Raji (cell line): Measurements from ENCODE around the gene CD247.

ENCODE experiments used
- POLR2A ChIP-seq: IDR thresholded peaks from 2 replicates; pipeline ENCODE4 v1.6.1; 2011; ENCODE audit warnings: low read depth, low read length, control low read depth; ENCODE audit not compliant: insufficient read depth

The CD247 gene

DNA sequence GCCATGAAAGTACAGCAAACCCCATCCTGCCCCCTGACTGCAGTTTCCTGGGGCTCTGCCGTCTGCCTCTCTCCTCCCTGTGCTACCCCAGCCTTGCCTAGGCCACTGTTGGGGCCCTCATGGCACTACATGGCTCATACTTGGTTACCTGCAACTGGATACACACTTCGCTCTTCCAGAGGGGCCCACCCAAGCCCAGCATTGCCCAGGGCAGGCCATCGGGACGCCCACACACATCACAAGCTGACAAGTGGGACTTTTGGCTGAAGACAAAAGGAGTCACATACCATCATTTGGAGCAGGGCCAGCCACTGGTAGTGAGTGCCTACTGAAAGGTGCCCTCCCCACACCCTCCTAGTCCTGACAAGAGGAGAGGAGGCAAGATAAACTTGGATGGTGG is 82.8 kb downstream of the CD247 start:
- TF ChIP-seq POLR2A = no peak

- TF ChIP-seq POLR2A = no peak
Measured at GRCh38 chr1:167434306-167434705, 84.0 kb downstream of the CD247 start.

DNA sequence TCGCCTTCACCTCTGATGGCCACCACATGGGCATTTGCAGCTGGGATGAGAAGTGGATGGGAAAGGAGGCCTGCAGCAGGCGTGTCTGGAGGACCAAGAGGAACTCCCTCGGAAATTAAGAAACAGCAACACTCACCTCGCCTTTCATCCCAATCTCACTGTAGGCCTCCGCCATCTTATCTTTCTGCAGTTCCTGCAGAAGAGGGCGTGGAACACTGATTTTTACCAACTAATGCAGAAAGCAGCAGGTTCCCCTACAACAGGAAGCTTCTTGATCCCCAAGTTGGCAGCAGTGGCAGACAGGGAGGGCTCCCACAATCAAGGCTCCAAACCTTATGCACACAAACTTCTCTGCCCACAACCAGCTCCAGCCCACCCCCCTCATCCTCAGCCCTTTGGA is 84.4 kb downstream of the CD247 start:
- TF ChIP-seq POLR2A = no peak

DNA sequence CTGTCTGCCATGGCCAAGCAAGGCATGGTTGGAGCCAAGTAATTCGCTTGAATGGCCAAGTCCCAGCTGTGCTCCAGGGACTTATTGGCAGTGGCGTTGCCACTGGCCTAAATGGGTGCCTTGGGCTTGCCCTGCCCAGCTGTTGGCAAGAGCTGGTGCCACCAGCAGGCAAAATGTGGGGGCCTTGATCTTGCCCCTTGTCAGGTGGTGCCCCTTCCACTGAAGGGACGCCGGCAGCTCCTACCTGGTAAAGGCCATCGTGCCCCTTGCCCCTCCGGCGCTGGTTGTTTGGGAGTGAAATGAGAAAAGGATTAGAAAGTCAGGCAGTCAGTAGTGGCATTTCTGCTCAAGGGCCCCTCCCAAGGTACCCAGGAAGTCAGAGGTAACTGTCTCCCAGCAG is 85.5 kb downstream of the CD247 start:
- no peak for TF ChIP-seq POLR2A

GRCh38 chr1:167431909-167432650 is 86.2 kb downstream of the CD247 start:
- TF ChIP-seq POLR2A = peak; percentile 37; the same call in 1 of the 2 replicates

DNA sequence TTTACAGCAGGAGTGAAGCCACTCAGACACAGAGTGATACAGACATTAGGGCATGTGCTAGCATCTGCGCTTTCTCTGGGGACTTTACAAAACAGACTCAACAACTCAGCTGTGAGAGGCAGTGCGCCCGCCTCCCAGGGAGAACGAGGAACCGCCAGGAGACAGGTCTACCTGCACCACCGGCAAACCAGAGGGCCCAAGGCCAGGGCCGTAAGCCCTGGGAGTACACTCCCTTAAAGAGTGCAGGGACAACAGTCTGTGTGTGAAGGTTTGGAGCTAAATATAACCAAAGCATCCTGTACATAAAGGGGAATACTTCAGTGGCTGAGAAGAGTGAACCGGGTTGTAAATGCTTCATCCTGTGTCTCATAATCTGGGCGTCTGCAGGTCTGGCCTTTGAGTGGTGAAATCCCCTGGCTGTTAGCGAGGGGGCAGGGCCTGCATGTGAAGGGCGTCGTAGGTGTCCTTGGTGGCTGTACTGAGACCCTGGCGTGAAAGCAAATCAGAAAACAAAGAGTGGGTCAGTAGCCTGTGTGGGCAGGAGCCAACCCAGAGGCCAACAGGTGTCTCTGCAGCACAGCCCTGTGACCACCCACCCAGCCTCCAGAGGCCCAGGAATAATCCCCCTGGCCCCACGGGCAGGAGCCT is 86.9 kb downstream of the CD247 start:
- TF ChIP-seq POLR2A = no peak

DNA sequence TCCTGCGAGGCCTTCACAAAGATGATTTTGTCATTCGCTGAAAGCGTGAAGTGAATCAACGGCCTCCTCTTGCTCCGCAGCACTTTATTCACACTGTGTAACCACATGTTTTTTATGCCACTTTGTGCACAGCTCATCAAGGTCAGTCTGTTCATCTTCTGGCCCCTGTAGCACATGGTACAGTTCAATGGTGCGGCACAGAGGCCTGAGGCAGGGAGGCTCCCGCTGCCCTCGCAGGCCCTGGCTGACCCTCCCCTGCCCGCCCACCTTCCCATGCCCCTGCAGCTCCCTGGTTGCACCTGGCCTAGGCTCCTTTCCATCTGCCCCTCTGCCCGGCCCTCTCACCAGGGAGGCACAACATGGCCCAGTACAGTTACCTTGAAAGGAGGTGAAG is 87.5 kb downstream of the CD247 start:
- TF ChIP-seq POLR2A = no peak

DNA sequence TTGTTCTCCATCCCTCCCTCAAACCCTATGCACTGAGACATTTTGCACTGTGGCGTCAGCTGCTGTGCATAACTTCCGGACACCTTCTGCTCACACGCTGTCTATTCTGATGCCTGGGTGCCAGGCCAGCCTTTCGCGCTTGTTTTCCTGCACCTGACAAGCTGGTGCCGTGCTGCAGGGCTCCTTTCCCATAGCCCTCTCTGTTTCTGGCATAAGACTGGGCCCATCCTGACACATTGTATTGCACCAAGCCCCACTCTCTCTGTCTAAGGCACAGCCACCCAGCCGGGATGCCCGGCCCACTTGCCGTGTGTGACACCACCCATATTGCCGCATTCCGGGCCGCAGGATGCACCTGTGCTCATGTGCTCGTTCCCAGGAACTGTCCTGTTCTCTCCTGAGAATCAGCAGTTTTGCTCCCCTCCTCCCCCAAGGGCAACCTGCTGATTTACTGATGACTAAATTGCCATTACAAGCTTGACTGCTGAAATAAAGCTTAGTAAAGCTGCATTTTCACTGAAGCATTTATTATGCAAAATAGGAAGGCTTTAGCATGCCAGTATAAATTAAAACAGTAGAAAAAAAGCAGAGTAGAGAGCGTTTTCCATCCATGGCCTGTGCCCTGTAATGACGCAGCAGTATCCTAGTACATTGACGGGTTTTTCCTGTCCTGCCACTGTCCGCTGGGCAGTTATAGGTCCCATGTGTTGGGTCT is 88.0 kb downstream of the CD247 start:
- peak; percentile 60; the same call in 1 of the 2 replicates for TF ChIP-seq POLR2A

DNA sequence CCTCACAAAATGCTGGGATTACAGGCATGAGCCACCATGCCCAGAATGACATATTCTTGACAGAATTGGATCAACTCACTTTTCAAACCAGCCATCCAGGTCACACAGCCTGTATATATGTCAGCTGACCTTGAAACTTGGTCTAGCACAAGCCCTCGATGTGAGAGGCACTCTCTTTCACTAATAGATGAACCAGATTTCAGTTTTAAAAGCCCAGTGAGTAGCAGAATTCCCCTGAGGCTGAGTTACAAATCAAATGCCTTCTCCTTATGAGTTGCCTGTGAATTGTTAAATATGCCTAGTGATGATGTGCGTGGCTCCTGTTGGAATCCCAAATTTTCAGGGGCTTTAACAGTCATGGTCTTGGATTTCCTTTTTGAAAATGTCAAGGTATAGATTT is 88.7 kb downstream of the CD247 start:
- TF ChIP-seq POLR2A = no peak

DNA sequence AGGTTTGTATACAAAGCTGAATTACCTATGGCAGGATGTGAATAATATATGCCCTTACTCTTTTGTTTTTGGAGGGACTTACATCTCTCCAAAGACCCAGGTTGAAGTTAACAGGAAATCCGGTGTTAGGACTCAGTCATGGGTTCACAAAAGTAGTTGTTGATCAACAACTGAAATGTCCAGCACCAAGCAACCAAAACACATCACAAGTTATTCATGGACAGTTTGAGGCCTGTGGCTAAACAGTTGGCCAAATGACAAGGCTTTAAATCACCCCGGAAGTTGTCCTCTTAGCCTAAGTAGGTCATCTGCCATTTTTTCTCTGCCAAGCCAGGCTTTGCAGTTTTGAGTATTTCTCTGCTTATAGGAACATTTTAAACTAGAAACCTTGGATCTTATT is 89.9 kb downstream of the CD247 start:
- no peak for TF ChIP-seq POLR2A

GRCh38 chr1:167427848-167428247 is 90.5 kb downstream of the CD247 start:
- no peak for TF ChIP-seq POLR2A

GRCh38 chr1:167426716-167427115 is 91.6 kb downstream of the CD247 start:
- no peak for TF ChIP-seq POLR2A

DNA sequence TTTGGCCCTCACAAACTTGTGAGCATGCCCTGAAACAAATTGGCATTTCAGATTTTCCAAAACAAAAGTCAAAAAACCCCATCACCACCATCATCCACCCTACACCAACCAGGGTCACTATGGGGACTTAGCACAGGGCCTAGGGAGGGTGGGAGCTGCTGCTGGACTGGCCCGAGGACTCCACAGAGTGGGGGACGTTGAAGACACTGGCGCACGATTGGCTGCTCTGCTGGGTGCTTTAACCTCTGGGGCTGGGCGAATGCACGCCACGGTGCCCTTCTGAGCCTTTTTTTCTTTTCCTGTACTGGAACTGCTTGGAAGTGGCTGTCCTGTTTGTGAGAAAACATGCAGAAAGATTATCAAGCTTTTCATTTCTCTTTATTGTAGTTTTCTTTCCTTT is 92.8 kb downstream of the CD247 start:
- TF ChIP-seq POLR2A = no peak

DNA sequence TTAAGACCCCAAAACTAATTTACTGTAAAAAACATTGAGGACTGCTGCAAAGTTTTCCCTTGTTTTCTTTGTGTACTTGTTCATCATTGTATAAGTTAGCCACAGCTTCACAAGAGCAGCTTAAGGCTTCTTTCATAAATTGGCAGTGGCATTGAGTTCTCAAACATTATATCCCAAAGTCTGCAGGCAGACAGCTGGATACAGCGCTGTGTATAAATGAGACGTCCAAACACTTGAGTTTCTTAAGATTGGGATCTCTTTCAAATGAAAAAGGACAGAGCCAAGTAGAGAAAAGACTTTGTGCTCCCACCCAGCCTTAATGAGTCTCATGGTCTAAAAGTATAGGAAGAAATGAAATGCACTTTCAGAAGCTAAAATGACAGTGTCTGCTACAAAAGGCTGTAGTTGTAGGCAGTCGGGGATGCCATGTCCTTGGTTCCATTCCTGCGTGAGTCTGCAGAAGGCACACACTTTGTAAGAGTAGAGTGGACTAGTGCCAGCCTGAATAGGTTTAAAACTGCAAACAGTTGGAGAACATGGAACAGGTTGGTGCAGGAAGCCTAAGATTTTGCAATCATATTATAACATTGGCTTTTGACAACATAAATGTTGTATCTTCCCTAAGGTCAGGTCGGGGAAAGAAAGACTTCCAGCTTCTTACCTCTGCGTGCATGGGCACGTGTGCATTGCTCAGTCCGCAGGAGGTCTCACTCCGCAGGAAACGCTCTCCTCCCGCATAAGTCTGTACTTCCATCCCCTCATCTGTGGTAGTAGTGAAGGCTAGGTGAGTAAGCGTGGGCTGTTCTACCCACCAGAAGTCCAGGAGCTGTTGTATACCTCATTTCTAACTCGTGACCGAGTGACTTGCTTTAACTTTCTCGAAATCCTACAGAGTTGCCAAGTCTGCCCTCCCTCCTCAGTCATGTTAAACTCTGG is 94.4 kb downstream of the CD247 start:
- no peak for TF ChIP-seq POLR2A

DNA sequence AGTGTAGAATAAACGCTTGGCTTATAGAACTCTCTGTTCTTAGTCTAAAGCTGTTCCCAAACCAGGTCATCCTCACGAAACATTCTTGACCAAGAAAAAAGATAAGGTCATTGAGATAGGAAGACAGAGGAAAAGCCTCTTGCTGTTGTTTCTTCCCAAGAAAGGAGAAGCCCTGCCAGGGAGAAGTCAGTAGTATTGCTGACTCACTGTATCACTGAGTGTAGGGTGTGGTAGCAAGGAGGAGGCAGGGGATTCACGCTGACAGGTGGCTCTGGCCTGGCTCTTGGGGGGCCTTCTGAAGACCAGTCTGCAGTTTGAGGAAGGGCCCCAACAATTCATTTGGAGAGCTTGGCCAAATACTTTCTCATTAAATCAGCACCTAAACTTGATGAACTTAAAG is 97.8 kb downstream of the CD247 start:
- TF ChIP-seq POLR2A = no peak
